A673 (cell line): ENCODE measurements around the gene INPP4B. TPM values are rescaled to one million over a fixed set of nuclear protein-coding genes. Genes with fewer than 3 reads are reported as not detected.

ENCODE experiments used
- BruUV-seq: library from RNA; stranded (reverse); fragments of 400-500 nt; replicated peaks from 2 replicates; lab custom pipeline; 2021; lab: Mats Ljungman, UMichigan
- CTCF ChIA-PET: fragments of 300-600 bp; sonication (Branson Sonifier 250); formaldehyde crosslinking; loops from one replicate; lab custom pipeline; 2022; ENCODE audit warnings: antibody characterized with exemption; lab: Charles Lee
- POLR2A ChIA-PET: fragments of 300-600 bp; sonication (Branson Sonifier 250); formaldehyde crosslinking; loops from one replicate; lab custom pipeline; 2022; ENCODE audit warnings: antibody characterized with exemption; ENCODE audit not compliant: low non-redundant PET; lab: Charles Lee
- DNase-seq: peaks from one replicate; pipeline ENCODE4 v3.0.0-alpha.2; 2015; ENCODE audit warnings: low spot score
- H3K27ac ChIP-seq: fragments of 200-600 bp; sonication (generic); 2 replicates; pipeline ENCODE4 v1.5.1; 2016; ENCODE audit warnings: mixed run types, low read depth, mild to moderate bottlenecking, mixed read lengths, antibody characterized with exemption, low read length; ENCODE audit not compliant: poor library complexity, severe bottlenecking
- H3K27me3 ChIP-seq: fragments of 200-600 bp; sonication (generic); replicated peaks from 2 replicates; pipeline ENCODE4 v1.6.1; 2017; ENCODE audit warnings: mixed run types, low read depth, mild to moderate bottlenecking, mixed read lengths, antibody characterized with exemption, low read length; ENCODE audit not compliant: insufficient read depth, poor library complexity
- H3K36me3 ChIP-seq: fragments of 200-600 bp; sonication (generic); 2 replicates; pipeline ENCODE4 v1.6.1; 2016; ENCODE audit warnings: mixed run types, mild to moderate bottlenecking, mixed read lengths, antibody characterized with exemption, low read length; ENCODE audit not compliant: insufficient read depth, poor library complexity, severe bottlenecking
- H3K4me1 ChIP-seq: fragments of 200-600 bp; sonication (generic); 2 replicates; pipeline ENCODE4 v1.6.1; 2017; ENCODE audit warnings: mixed run types, mild to moderate bottlenecking, mixed read lengths, antibody characterized with exemption, low read length; ENCODE audit not compliant: insufficient read depth, poor library complexity, severe bottlenecking
- H3K4me3 ChIP-seq: fragments of 200-600 bp; sonication (generic); 2 replicates; pipeline ENCODE4 v1.5.1; 2016; ENCODE audit warnings: low read depth, mixed run types, mild to moderate bottlenecking, mixed read lengths, low read length; ENCODE audit not compliant: poor library complexity, severe bottlenecking
- H3K9me3 ChIP-seq: fragments of 200-600 bp; sonication (generic); 2 replicates; pipeline ENCODE4 v1.6.1; 2016; ENCODE audit warnings: mixed run types, low read depth, mild to moderate bottlenecking, mixed read lengths, antibody characterized with exemption, low read length; ENCODE audit not compliant: poor library complexity, severe bottlenecking
- CTCF ChIP-seq: fragments of 300-800, 200-600 bp; sonication (generic); conservative IDR thresholded peaks from 2 replicates; pipeline ENCODE4 v1.5.1; 2017; ENCODE audit warnings: low read depth, mild to moderate bottlenecking, antibody characterized with exemption, low read length, moderate library complexity, mixed read lengths
- EZH2 ChIP-seq: fragments of 200-600 bp; sonication (generic); IDR thresholded peaks from 2 replicates; pipeline ENCODE4 v1.6.1; 2017; ENCODE audit warnings: borderline replicate concordance, low read depth, mild to moderate bottlenecking, mixed read lengths, antibody characterized with exemption, low read length; ENCODE audit not compliant: poor library complexity, severe bottlenecking
- intact Hi-C: fragments of 100-400 bp; cut with micrococcal nuclease; formaldehyde crosslinking; loops from one replicate; pipeline ENCODE4 v1.10.0; 2022; ENCODE audit not compliant: unreplicated experiment
- total RNA-seq: library from RNA; stranded (reverse); gene quantifications from 2 replicates; pipeline ENCODE4 v1.2.3, GENCODE V29; 2021

INPP4B gene
- total RNA-seq, 1 experiment from 2014 or later, result 13.1 TPM

- no peak for TF ChIP-seq CTCF
- no peak for TF ChIP-seq EZH2
- ChIA-PET POLR2A (no interaction called here), CTCF (no interaction called here)
- Histone ChIP-seq H3K4me3 (no peak overlapping the region), H3K36me3 (no peaks in the 10 kb centered on the region), H3K27me3 (no peaks in the 10 kb centered on the region), H3K27ac (no peak overlapping the region), H3K9me3 (no peaks in the 10 kb centered on the region), H3K4me1 (peaks cover 5% of the 10 kb centered on the region)
- BruUV-seq, result no TSS peak
- intact Hi-C loops, result no loop called here
- no peak for DNase-seq
Measured at GRCh38 chr4:142330311-142330710, 515.8 kb downstream of the INPP4B start.

GRCh38 chr4:142329313-142329712 lies 516.8 kb downstream of the INPP4B start:
- Histone ChIP-seq H3K27me3 (no peaks in the 10 kb centered on the region), H3K36me3 (no peaks in the 10 kb centered on the region), H3K9me3 (no peaks in the 10 kb centered on the region), H3K4me3 (no peak overlapping the region), H3K27ac (no peak overlapping the region), H3K4me1 (peaks cover 5% of the 10 kb centered on the region)
- ChIA-PET CTCF (no interaction called here), POLR2A (no interaction called here)
- no peak for DNase-seq
- intact Hi-C loops, result no loop called here
- TF ChIP-seq EZH2, result no peak
- no peak for TF ChIP-seq CTCF
- no TSS peak for BruUV-seq

GRCh38 chr4:142326181-142326580 lies 519.9 kb downstream of the INPP4B start:
- DNase-seq, result no peak
- H3K27me3 ChIP-seq, result no peaks in the 10 kb centered on the region
- intact Hi-C loops, result no loop called here
- H3K36me3 ChIP-seq, result no peaks in the 10 kb centered on the region
- H3K4me1 ChIP-seq, result no peaks in the 10 kb centered on the region
- no TSS peak for BruUV-seq
- H3K27ac ChIP-seq, result no peak overlapping the region
- no peak for TF ChIP-seq EZH2
- H3K4me3 ChIP-seq, result no peak overlapping the region
- ChIA-PET POLR2A (no interaction called here), CTCF (no interaction called here)
- peaks cover 6% of the 10 kb centered on the region for H3K9me3 ChIP-seq

GRCh38 chr4:142324572-142324971 lies 521.5 kb downstream of the INPP4B start:
- Histone ChIP-seq H3K4me3 (no peak overlapping the region), H3K27me3 (no peaks in the 10 kb centered on the region), H3K36me3 (no peaks in the 10 kb centered on the region), H3K27ac (no peak overlapping the region), H3K9me3 (peaks cover 6% of the 10 kb centered on the region), H3K4me1 (no peaks in the 10 kb centered on the region)
- intact Hi-C loops, result no loop called here
- CTCF ChIA-PET, result no interaction called here
- no TSS peak for BruUV-seq
- TF ChIP-seq CTCF (no peak), EZH2 (no peak)
- POLR2A ChIA-PET, result no interaction called here
- DNase-seq, result no peak
